ENCODE results near the gene LARP4B.

- TF ChIP-seq CTCF (conservative IDR thresholded peaks at IDR 0.05; ENCODE audit: low read depth in 2 of 2) (no peak), POLR2AphosphoS5 (IDR thresholded peaks at IDR 0.05; ENCODE audit: low read depth) (no peak), REST (IDR thresholded peaks at IDR 0.05; ENCODE audit: unreplicated experiment) (no peak), JUNB (IDR thresholded peaks at IDR 0.05; ENCODE audit: unreplicated experiment) (no peak), EZH2 (IDR thresholded peaks at IDR 0.05; ENCODE audit: low read depth, unreplicated experiment) (no peak), CREB1 (CRISPR knock-in tag; IDR thresholded peaks at IDR 0.05; ENCODE audit: low read depth) (no peak), EZH2phosphoT487 (IDR thresholded peaks at IDR 0.05; ENCODE audit: unreplicated experiment) (no peak), NANOG (IDR thresholded peaks at IDR 0.05; ENCODE audit: borderline replicate concordance) (no peak), ETS1 (IDR thresholded peaks at IDR 0.05) (no peak), ZNF331 (CRISPR knock-in tag; IDR thresholded peaks at IDR 0.05; ENCODE audit: low read depth) (no peak), ZNF462 (CRISPR knock-in tag; IDR thresholded peaks at IDR 0.05) (no peak), ZNF114 (CRISPR knock-in tag; IDR thresholded peaks at IDR 0.05) (no peak)
These were observed 109.3 kb downstream of the LARP4B start for GRCh38 chr10:822197-822596.
